Cardiac fibroblast (primary cell): ENCODE data around the gene STARD3.
"Not testable (repeated sequence)": the region's sequence is repeated elsewhere in the genome, so short reads cannot be mapped to it uniquely, and the experiment has no call there.

Experiments used
- DNase-seq, 2 donors: peaks; one replicate each; pipeline versions ENCODE4 v3.0.0 to v3.0.0-alpha.2; 2010; ENCODE audit warnings: low read depth in 2 of 2
- H3K4me3 ChIP-seq, 2 donors: replicated peaks in 1 of 2; 1 replicate in 1 of 2; 2 replicates in 1 of 2; pipeline ENCODE4 v1.5.1; 2011; ENCODE audit warnings: low read depth in 2 of 2, low read length in 2 of 2, mild to moderate bottlenecking in 2 of 2, moderate library complexity in 1 of 2
- CTCF ChIP-seq: IDR thresholded peaks from one replicate; pipeline ENCODE4 v1.5.1; 2011; ENCODE audit warnings: low read depth, mild to moderate bottlenecking, low read length, inconsistent platforms

STARD3 gene

GRCh38 chr17:39636927-39637736, at the start of gene STARD3:
TSS of gene STARD3 (plus strand) at chr17:39637144. CDS start at chr17:39653532, 16,388 bp downstream.
- peak; percentile 85 to 92 for DNase-seq
- H3K4me3 ChIP-seq = peak within 1 kb of the TSS; percentile 96 to 99
- peak; percentile 16 for TF ChIP-seq CTCF

GRCh38 chr17:39590180-39590579, 46.8 kb upstream of the STARD3 start:
- DNase-seq, H3K4me3 ChIP-seq: not testable (repeated sequence)

GRCh38 chr17:39591958-39592954, 44.7 kb upstream of the STARD3 start:
- DNase-seq = peak; percentile 53 to 58

GRCh38 chr17:39593371-39593770, 43.6 kb upstream of the STARD3 start:
- no peak for TF ChIP-seq CTCF
- no peak for DNase-seq
- no peak overlapping the region for H3K4me3 ChIP-seq

More at GRCh38 chr17:39591958-39592954, 44.7 kb upstream of the STARD3 start:
- no peak overlapping the region for H3K4me3 ChIP-seq
- TF ChIP-seq CTCF = no peak

- DNase-seq = no peak
- no peak for TF ChIP-seq CTCF
- H3K4me3 ChIP-seq = no peak overlapping the region
Observed at GRCh38 chr17:39595294-39595693, 41.6 kb upstream of the STARD3 start.

GRCh38 chr17:39595928-39596510, 40.9 kb upstream of the STARD3 start:
- H3K4me3 ChIP-seq = no peak overlapping the region
- no peak for TF ChIP-seq CTCF
- DNase-seq = no peak
